HL-60 (cell line): Measurements from ENCODE around the gene HHAT.

Source experiments
- DNase-seq, 2 experiments: peaks; one replicate each; pipeline ENCODE4 v3.0.0-alpha.2; 2010 to 2020; ENCODE audit warnings: low read depth in 1 of 2, low spot score in 1 of 2
- H3K27ac ChIP-seq: fragments of 250-450 bp; sonication (Bioruptor Pico); replicated peaks from 2 replicates; pipeline ENCODE4 v1.5.1; 2020; ENCODE audit warnings: mild to moderate bottlenecking, moderate library complexity
- H3K27me3 ChIP-seq: fragments of 250-450 bp; sonication (Bioruptor Pico); 2 replicates; pipeline ENCODE4 v1.5.1; 2021; ENCODE audit warnings: mild to moderate bottlenecking, moderate library complexity; ENCODE audit not compliant: insufficient read depth, poor library complexity, severe bottlenecking
- H3K4me3 ChIP-seq: replicated peaks from 2 replicates; pipeline ENCODE4 v1.5.1; 2011; ENCODE audit warnings: mild to moderate bottlenecking, control low read depth, low read length; ENCODE audit not compliant: insufficient read depth
- CTCF ChIP-seq: IDR thresholded peaks from one replicate; pipeline ENCODE4 v1.5.1; 2011; ENCODE audit warnings: low read length, control low read depth, inconsistent platforms; ENCODE audit not compliant: insufficient read depth
- GABPA ChIP-seq: IDR thresholded peaks from 2 replicates; pipeline ENCODE4 v1.6.1; 2012; ENCODE audit warnings: low read depth
- POLR2AphosphoS5 ChIP-seq: IDR thresholded peaks from 2 replicates; pipeline ENCODE4 v1.6.1; 2012; ENCODE audit warnings: low read depth
- REST ChIP-seq: IDR thresholded peaks from 2 replicates; pipeline ENCODE4 v1.6.1; 2012; ENCODE audit warnings: low read depth; ENCODE audit not compliant: insufficient replicate concordance
- SPI1 ChIP-seq: IDR thresholded peaks from 2 replicates; pipeline ENCODE4 v1.6.1; 2012; ENCODE audit warnings: low read depth, mild to moderate bottlenecking, borderline replicate concordance

The HHAT gene

GRCh38 chr1:210310562-210311153 lies 18.0 kb upstream of the HHAT start:
- H3K4me3 ChIP-seq, result no peak overlapping the region
- no peak for DNase-seq

GRCh38 chr1:210311726-210312493 lies 16.8 kb upstream of the HHAT start:
- no peak for DNase-seq

More at GRCh38 chr1:210310562-210311153, 18.0 kb upstream of the HHAT start:
- peaks cover 3% of the 10 kb centered on the region for H3K27me3 ChIP-seq
- H3K27ac ChIP-seq, result no peak overlapping the region
- TF ChIP-seq SPI1, result no peak
- no peak for TF ChIP-seq GABPA
- TF ChIP-seq REST, result no peak
- no peak for TF ChIP-seq CTCF
- no peak for TF ChIP-seq POLR2AphosphoS5

More at GRCh38 chr1:210311726-210312493, 16.8 kb upstream of the HHAT start:
- TF ChIP-seq GABPA, result no peak
- no peak for TF ChIP-seq SPI1
- no peak for TF ChIP-seq REST
- TF ChIP-seq POLR2AphosphoS5, result no peak
- no peak for TF ChIP-seq CTCF
- Histone ChIP-seq H3K4me3 (no peak overlapping the region), H3K27me3 (peaks cover 3% of the 10 kb centered on the region), H3K27ac (no peak overlapping the region)
